GM18511 (cell line): ENCODE results near the gene ROS1.
"Not testable (repeated sequence)": the region's sequence is repeated elsewhere in the genome, so short reads cannot be mapped to it uniquely, and the experiment has no call there.

ENCODE experiments used
- ATAC-seq: cut with Tn5 transposase; IDR thresholded peaks from one replicate; pipeline ENCODE4 v1.9.1; 2021; ENCODE audit warnings: mild to moderate bottlenecking, moderate library complexity; ENCODE audit not compliant: unreplicated experiment

ROS1 gene

GRCh38 chr6:117425431-117426153 is at the start of gene ROS1:
TSS of gene ROS1 (minus strand) at chr6:117425942. CDS start at chr6:117425656, 286 bp downstream.
- no peak for ATAC-seq

- no peak for ATAC-seq
These were observed 47.7 kb upstream of the ROS1 start for GRCh38 chr6:117473401-117473800.

GRCh38 chr6:117472667-117473066 is 46.9 kb upstream of the ROS1 start:
- no peak for ATAC-seq

- no peak for ATAC-seq
These were observed 44.0 kb upstream of the ROS1 start for GRCh38 chr6:117469791-117470190.

- ATAC-seq: no peak
These were observed 43.6 kb upstream of the ROS1 start for GRCh38 chr6:117469356-117469755.

GRCh38 chr6:117468527-117468926 is 42.8 kb upstream of the ROS1 start:
- ATAC-seq: not testable (repeated sequence)

- ATAC-seq: no peak
These were observed 42.1 kb upstream of the ROS1 start for GRCh38 chr6:117467876-117468275.

- ATAC-seq: no peak
These were observed 39.9 kb upstream of the ROS1 start for GRCh38 chr6:117465691-117466090.

- no peak for ATAC-seq
These were observed 39.0 kb upstream of the ROS1 start for GRCh38 chr6:117464700-117465099.

- ATAC-seq: peak; percentile 66
These were observed 38.3 kb upstream of the ROS1 start for GRCh38 chr6:117463762-117464665.

GRCh38 chr6:117459204-117459944 is 33.6 kb upstream of the ROS1 start:
- no peak for ATAC-seq

- ATAC-seq: no peak
These were observed 31.3 kb upstream of the ROS1 start for GRCh38 chr6:117456998-117457397.

- ATAC-seq: no peak
These were observed 30.5 kb upstream of the ROS1 start for GRCh38 chr6:117456250-117456649.

- no peak for ATAC-seq
These were observed 25.9 kb upstream of the ROS1 start for GRCh38 chr6:117451671-117452070.

- ATAC-seq: no peak
These were observed 24.1 kb upstream of the ROS1 start for GRCh38 chr6:117449549-117450439.

GRCh38 chr6:117448732-117449485 is 23.2 kb upstream of the ROS1 start:
- ATAC-seq: no peak

GRCh38 chr6:117448011-117448410 is 22.3 kb upstream of the ROS1 start:
- ATAC-seq: no peak

- ATAC-seq: no peak
These were observed 21.1 kb upstream of the ROS1 start for GRCh38 chr6:117446861-117447260.

GRCh38 chr6:117444600-117444999 is 18.9 kb upstream of the ROS1 start:
- ATAC-seq: no peak

- ATAC-seq: not testable (repeated sequence)
These were observed 16.6 kb upstream of the ROS1 start for GRCh38 chr6:117442313-117442712.
